Right forelimb (tissue), 1 donor: ENCODE measurements around the gene GOSR2.
"Not testable (repeated sequence)": the region's sequence is repeated elsewhere in the genome, so short reads cannot be mapped to it uniquely, and the experiment has no call there.

ENCODE experiments used
- DNase-seq: peaks from one replicate; pipeline ENCODE4 v3.0.0-alpha.2; 2018

GOSR2 gene

DNA sequence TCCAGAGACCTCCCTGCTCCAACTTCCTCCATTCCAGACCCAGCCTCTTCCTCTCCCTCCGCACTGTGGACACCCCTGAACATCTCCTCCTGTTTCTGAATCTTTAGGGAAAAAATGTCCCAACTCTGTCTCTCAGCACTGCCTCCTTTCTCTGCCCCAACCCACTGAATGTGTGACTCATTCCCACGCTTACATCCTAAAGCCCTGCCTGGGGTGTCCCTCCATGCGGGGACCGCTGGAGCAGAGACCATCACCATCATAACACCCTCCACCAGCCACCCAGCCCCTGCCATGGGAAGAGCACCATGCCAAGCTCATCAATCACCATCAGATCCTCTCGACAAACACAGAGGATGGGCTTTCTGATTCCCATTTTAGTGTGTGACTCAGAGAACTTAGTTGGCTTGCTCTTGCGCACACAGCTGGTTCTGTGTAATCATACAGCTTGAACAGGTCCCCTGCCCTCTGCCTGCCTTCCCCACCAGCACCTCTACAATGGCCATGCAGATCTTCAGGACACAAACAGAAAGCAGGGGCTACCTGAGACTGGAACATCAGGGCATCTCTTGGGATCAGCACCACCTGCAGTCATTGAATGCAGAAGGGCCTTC lies 45.4 kb downstream of the GOSR2 start:
- DNase-seq: no peak

DNA sequence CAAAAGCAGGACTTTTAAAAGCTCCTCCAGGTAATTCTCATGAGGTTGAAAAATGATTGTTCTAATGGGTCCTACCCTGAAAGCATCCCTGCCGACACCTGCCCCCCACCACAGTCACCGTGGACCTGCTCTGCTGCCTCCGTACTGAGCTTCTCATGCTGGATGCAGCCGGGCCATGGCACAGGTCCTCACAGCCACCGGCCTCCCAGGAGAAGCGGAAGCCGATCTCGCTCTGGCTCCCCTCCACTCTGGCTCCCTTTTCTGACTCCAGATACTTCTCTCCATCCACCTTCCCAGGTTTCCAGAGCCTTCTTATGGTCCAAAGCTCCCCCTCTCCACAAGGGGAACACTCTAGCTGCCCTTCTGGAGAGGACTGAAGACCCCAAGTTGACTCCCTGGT lies 45.9 kb downstream of the GOSR2 start:
- peak; percentile 31 for DNase-seq

GRCh38 chr17:46971647-46972300 lies 48.8 kb downstream of the GOSR2 start:
- DNase-seq: peak; percentile 7

DNA sequence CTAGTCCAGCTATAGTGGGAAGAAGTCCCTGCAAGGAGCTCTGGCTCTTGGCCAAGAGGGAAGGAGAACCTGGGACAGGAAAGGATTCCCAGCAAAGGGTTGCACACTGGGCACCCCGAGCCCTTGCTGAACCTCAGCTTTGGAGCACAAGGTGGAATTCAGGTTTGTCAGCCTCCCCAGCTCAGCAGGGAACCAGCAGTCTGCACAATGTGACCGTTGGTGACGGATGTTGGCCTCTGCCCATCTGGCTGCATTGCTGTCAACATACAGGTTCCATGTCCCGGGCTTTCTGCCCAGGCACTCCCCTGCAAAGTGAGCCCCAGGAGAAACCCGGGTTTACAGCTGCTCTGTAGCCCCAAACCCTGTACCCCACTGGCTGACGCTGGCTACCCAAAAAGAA lies 49.4 kb downstream of the GOSR2 start:
- no peak for DNase-seq

DNA sequence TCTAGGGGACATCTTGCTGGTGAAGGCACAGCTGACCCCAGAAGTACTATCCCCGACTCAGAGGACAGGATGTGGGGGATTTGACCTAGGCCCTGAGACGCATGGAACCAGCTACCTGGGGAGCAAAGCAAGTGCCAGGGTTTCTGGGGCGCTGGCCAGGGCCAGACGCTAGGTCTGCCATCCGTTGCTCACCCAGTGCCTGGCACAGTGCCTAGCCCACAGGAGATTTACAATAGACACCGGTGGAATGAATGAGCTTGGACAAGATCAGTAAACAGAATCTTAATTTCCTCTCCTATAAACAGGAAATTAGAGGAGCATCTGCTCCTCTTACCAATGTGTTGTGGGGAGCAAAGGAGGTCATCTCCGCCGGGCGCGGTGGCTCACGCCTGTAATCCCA lies 51.1 kb downstream of the GOSR2 start:
- peak; percentile 19 for DNase-seq

GRCh38 chr17:46975287-46975686 lies 52.3 kb downstream of the GOSR2 start:
- no peak for DNase-seq

- peak; percentile 28 for DNase-seq
These were observed 53.8 kb downstream of the GOSR2 start for GRCh38 chr17:46976626-46977270.

DNA sequence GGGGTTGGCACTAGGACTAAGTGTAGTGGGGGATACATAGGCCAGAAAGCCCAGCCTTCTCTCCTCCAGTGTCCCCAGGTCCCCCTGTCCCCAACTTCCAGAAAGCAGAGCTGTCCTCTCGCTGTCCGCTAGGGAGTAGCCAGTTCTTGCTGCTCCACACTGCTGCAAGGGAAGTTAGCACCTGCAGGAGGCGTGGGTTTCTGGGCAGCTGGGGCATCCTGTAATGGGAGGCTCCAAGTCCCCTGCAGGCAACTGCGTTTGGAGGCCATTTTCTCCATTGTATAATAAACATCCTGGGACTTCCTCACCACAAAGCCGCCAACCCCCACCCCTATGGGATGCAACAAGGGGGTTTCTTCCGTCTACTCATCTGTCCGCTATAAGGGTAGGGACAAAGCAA lies 54.4 kb downstream of the GOSR2 start:
- DNase-seq: peak; percentile 37

GRCh38 chr17:46977750-46978488 lies 55.0 kb downstream of the GOSR2 start:
- no peak for DNase-seq

DNA sequence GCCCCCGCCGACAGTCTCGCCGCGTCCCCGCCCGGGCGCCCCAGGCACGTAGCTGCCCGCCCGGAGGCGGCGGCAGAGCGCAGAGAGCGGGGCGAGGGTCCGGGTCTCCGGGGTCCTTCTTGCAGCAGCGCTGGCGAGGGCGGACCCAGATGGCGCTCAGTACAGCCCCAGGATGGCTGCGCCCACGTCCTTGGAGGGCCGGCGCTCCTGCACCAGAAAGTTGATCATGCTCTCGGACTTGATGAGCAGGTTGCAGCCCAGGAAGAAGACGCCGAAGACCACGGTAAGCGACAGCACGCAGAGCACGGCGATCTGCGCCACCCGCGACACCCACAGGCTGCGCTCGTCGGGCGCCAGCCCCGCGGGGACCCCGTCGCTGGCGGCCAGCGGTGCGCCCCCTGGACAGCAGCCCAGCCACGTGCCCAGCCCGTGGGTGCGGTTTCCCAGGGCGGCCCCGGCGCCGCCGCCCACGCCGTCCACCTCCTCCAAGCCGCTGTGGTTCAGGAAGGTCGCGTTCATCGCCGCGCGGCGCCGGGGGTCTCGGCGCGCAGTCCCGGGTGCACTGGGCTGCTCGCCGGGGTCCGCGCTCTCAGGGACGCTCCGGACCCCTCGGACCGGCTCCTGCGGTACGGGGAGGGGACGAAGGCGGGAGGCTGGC lies 55.7 kb downstream of the GOSR2 start:
- peak; percentile 42 for DNase-seq

GRCh38 chr17:46979147-46979863 lies 56.3 kb downstream of the GOSR2 start, which contains the start of gene RPRML:
Gene RPRML (minus strand): TSS chr17:46979253. CDS start chr17:46979007, 246 bp downstream.
- peak; percentile 50 for DNase-seq

GRCh38 chr17:46982577-46982976 lies 59.6 kb downstream of the GOSR2 start:
- no peak for DNase-seq

DNA sequence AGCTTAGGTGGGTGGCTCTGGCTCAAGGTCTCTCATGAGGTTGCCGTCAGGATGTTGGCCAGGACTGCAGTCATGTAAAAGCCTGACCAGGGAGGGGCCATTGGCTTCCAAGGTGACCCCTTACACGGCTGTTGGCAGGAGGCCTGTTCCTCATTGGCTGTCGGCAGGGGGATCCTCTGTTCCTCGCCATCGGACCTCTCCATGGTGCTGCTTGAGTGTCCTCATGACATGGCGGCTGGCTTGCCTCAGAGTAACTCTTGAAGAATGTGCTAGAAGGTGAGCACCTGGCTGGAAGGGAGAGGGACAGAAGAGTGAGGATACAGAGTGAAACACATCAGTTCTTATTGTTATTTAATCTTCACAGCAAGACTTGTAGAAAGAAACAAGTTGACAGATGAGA lies 60.8 kb downstream of the GOSR2 start:
- no peak for DNase-seq

DNA sequence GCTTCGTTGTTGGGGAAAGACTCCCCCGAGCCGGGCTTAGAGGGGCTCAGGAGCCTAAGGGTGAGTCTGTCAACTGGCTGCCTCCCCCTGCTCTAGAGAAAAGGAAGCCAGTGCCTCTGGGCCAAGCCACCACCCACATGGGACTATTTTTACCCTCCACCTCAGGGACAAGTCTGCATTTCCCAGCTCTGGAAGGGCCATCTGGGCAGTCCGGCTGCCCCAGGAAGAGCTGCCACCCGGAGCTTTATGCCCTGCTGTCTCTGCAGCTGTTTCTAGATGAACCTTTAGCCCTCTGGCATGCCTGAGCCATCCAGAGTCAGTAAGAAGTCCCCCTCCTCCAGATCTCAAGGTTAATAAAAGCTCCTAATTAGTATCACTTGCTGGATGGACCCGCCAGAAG lies 61.4 kb downstream of the GOSR2 start:
- DNase-seq: no peak

DNA sequence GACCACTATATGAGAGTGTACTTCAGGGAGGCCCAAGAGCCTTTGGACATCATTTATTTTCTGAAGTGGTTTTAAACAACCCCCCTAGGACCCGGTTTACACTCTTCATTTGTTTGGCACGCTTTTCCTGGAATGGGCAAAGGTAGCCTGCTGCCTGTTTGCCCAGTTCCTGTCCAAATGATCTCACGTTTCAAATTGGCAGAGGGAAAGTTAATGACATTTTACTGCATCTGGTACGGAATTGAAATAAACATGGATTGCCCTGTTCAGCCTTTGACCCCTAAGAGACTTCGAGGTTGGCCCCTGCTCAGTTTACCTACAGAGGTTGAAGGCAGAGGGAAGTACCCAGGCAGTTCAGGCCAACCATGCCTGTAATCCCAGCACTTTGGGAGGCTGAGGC lies 61.9 kb downstream of the GOSR2 start:
- no peak for DNase-seq

DNA sequence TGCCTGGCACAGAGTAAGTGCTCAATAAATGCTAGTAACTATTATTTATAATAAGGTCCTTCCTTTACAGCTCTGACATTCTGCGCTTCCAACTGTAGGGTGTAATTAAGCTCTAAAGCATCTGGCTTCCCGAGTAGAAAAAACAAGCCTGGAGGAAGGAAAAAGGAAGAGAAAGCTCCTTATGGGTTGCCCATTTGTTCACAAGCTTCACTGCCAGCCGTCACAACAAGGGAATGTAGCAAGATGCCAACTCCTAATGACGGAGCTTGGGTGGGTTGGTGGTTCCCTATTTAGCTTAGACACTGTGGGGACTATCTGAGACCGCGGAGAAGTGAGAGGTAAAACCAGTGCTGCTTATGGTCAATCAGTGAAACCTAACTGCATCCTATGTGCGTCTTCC lies 63.4 kb downstream of the GOSR2 start:
- no peak for DNase-seq

DNA sequence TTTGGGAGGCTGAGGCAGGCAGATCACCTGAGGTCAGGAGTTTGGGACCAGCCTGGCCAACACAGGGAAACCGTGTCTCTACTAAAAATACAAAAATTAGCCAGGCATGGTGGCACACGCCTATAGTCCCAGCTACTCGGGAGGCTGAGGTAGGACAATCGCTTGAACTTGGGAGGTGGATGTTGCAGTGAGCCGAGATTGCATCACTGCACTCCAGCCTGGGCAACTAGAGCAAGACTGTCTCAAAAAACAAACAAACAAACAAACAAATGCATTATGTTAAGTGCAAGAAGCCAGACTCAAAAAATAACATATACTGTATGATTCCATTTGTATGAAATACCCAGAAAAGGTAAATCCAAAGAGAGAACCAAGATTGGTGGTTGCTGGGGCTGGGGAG lies 65.0 kb downstream of the GOSR2 start:
- DNase-seq: not testable (repeated sequence)

DNA sequence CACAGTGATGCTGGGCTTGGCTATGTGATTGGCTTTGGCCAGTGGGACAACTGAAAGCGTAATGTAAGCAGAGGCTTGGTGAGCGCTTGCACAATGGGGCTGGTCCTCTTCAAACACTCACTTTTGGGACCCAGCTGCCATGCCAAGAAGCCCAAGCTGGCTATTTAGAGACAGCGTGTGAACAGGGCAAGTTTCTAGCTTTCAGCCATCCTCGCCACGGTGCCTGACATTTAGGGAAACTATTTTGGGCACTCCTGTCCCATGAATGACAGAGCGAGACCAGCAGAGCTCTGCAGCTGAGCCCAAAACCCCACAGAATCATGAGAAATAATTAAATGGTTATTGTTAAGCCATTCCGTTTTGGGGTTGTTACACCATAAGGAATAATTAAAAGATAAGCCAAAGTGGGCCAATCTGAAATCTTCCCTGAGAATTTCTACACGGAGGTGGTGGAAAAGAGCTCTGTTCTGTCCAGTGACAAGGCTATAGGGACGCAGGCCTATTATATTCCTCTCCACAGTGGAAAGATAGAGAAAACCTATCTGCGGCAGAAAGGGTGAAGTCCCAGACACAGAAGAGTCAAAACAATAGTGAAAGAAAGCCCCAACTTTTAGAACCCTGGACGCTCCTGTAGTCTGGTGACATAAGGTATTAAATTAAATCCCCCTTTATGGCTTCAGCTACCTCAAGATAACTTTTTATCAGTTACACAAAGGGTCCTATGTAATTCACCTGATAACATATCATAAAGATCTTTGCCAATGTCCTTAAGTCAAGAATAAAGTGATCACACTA lies 66.9 kb downstream of the GOSR2 start:
- DNase-seq: no peak

GRCh38 chr17:46991617-46992016 lies 68.7 kb downstream of the GOSR2 start:
- DNase-seq: no peak
